ENCODE measurements around the gene TM9SF3. TPM values are rescaled to one million over a fixed set of nuclear protein-coding genes. Genes with fewer than 3 reads are reported as not detected.

Gene TM9SF3
- total RNA-seq, 2 experiments from 2014 or later, result 82.8 to 85.4 TPM

GRCh38 chr10:96493254-96493653 is 93.6 kb downstream of the TM9SF3 start:
- Mint-ChIP-seq H3K36me3 (ENCODE audit: low read depth) (no peaks in the 10 kb centered on the region), H3K4me3 (no peak overlapping the region), H3K4me1 (no peaks in the 10 kb centered on the region), H3K27ac (no peak overlapping the region), H3K27me3 (peaks cover 11% of the 10 kb centered on the region), H3K9me3 (no peaks in the 10 kb centered on the region)
- ChIA-PET POLR2A (no interaction called here), CTCF (no interaction called here)
- DNase-seq, result no peak

- DNase-seq, result no peak
- ChIA-PET CTCF (interaction anchor here (1.1 to 2.3 kb wide), 2 partner anchors 22 to 534 kb away, joined by 4 to 13 read pairs; partner anchors contain the start of gene TLL2), POLR2A (no interaction called here)
- H3K27ac Mint-ChIP-seq, result no peak overlapping the region
- H3K4me3 Mint-ChIP-seq, result no peak overlapping the region
- no peaks in the 10 kb centered on the region for H3K4me1 Mint-ChIP-seq
- H3K9me3 Mint-ChIP-seq, result no peaks in the 10 kb centered on the region
- H3K36me3 Mint-ChIP-seq (ENCODE audit: low read depth), result no peaks in the 10 kb centered on the region
- H3K27me3 Mint-ChIP-seq, result peaks cover 8% of the 10 kb centered on the region
Observed at GRCh38 chr10:96491303-96491702, 95.5 kb downstream of the TM9SF3 start.

- no peaks in the 10 kb centered on the region for H3K36me3 Mint-ChIP-seq (ENCODE audit: low read depth)
- H3K27ac Mint-ChIP-seq, result no peak overlapping the region
- H3K4me1 Mint-ChIP-seq, result no peaks in the 10 kb centered on the region
- no peak overlapping the region for H3K4me3 Mint-ChIP-seq
- no peaks in the 10 kb centered on the region for H3K9me3 Mint-ChIP-seq
- CTCF ChIA-PET, result no interaction called here
- H3K27me3 Mint-ChIP-seq, result peaks cover 14% of the 10 kb centered on the region
- POLR2A ChIA-PET, result no interaction called here
- DNase-seq, result no peak
Observed at GRCh38 chr10:96488161-96488935, 98.5 kb downstream of the TM9SF3 start.

- H3K4me1 Mint-ChIP-seq, result no peaks in the 10 kb centered on the region
- H3K4me3 Mint-ChIP-seq, result no peak overlapping the region
- no peak overlapping the region for H3K27ac Mint-ChIP-seq
- CTCF ChIA-PET, result no interaction called here
- DNase-seq, result no peak
- H3K36me3 Mint-ChIP-seq (ENCODE audit: low read depth), result no peaks in the 10 kb centered on the region
- no peaks in the 10 kb centered on the region for H3K9me3 Mint-ChIP-seq
- H3K27me3 Mint-ChIP-seq, result peaks cover 28% of the 10 kb centered on the region
- POLR2A ChIA-PET, result no interaction called here
Observed at GRCh38 chr10:96482815-96483588, 103.8 kb downstream of the TM9SF3 start.

GRCh38 chr10:96478355-96478754 is 108.5 kb downstream of the TM9SF3 start:
- Mint-ChIP-seq H3K27ac (no peak overlapping the region), H3K4me3 (no peak overlapping the region), H3K9me3 (no peaks in the 10 kb centered on the region), H3K4me1 (no peaks in the 10 kb centered on the region), H3K27me3 (peaks cover 24% of the 10 kb centered on the region), H3K36me3 (ENCODE audit: low read depth) (no peaks in the 10 kb centered on the region)
- DNase-seq, result no peak
- ChIA-PET POLR2A (no interaction called here), CTCF (no interaction called here)

- CTCF ChIA-PET, result no interaction called here
- DNase-seq, result no peak
- no peak overlapping the region for H3K27ac Mint-ChIP-seq
- no peak overlapping the region for H3K4me3 Mint-ChIP-seq
- POLR2A ChIA-PET, result no interaction called here
- no peaks in the 10 kb centered on the region for H3K36me3 Mint-ChIP-seq (ENCODE audit: low read depth)
- no peaks in the 10 kb centered on the region for H3K9me3 Mint-ChIP-seq
- H3K27me3 Mint-ChIP-seq, result peaks cover 14% of the 10 kb centered on the region
- no peaks in the 10 kb centered on the region for H3K4me1 Mint-ChIP-seq
Observed at GRCh38 chr10:96473866-96474265, 112.9 kb downstream of the TM9SF3 start.

GRCh38 chr10:96470116-96470743 is 116.6 kb downstream of the TM9SF3 start:
- POLR2A ChIA-PET, result no interaction called here
- Mint-ChIP-seq H3K4me3 (no peak overlapping the region), H3K4me1 (no peaks in the 10 kb centered on the region), H3K36me3 (ENCODE audit: low read depth) (no peaks in the 10 kb centered on the region), H3K9me3 (no peaks in the 10 kb centered on the region), H3K27ac (no peak overlapping the region), H3K27me3 (peaks cover 29% of the 10 kb centered on the region)
- peak; percentile 25 for DNase-seq
- CTCF ChIA-PET, result interaction anchor here (1.0 kb wide), 1 partner anchor 40 kb away, joined by 3 read pairs; no protein-coding TSS in a partner anchor

GRCh38 chr10:96468845-96469244 is 118.0 kb downstream of the TM9SF3 start:
- H3K4me3 Mint-ChIP-seq, result no peak overlapping the region
- CTCF ChIA-PET, result no interaction called here

More at GRCh38 chr10:96468845-96469244, 118.0 kb downstream of the TM9SF3 start:
- no peak overlapping the region for H3K27ac Mint-ChIP-seq
- no peak for DNase-seq
- POLR2A ChIA-PET, result no interaction called here
- no peaks in the 10 kb centered on the region for H3K36me3 Mint-ChIP-seq (ENCODE audit: low read depth)
- no peaks in the 10 kb centered on the region for H3K4me1 Mint-ChIP-seq
- H3K9me3 Mint-ChIP-seq, result no peaks in the 10 kb centered on the region
- H3K27me3 Mint-ChIP-seq, result peaks cover 28% of the 10 kb centered on the region

Other genes with a start within 250 kb of the TM9SF3 start
- gene OPALIN, start 228.0 kb downstream of the TM9SF3 start, total RNA-seq, result not detected
- not detected for gene TLL2, start 73.1 kb downstream of the TM9SF3 start, total RNA-seq
- gene PIK3AP1, start 133.5 kb upstream of the TM9SF3 start, total RNA-seq, result 1 to 10 TPM; 5.7 to 6.6 TPM
- 10 to 100 TPM; 25.2 to 25.7 TPM for gene LCOR, start 245.3 kb upstream of the TM9SF3 start, total RNA-seq